Heart right ventricle (tissue), 16 donors: ENCODE data around the gene DHX32. TPM values are rescaled to one million over a fixed set of nuclear protein-coding genes. Genes with fewer than 3 reads are reported as not detected.
"Not testable (repeated sequence)": the region's sequence is repeated elsewhere in the genome, so short reads cannot be mapped to it uniquely, and the experiment has no call there.

Experiments used
- ATAC-seq, 8 donors: fragments of 200-7000 bp; cut with Tn5 transposase; one replicate each; pipeline ENCODE4 v1.9.1; 2020; ENCODE audit warnings: mild to moderate bottlenecking in 8 of 8, moderate library complexity in 8 of 8, moderate number of reproducible peaks in 1 of 8
- DNase-seq, 2 donors: peaks; one replicate each; pipeline ENCODE4 v3.0.0-alpha.2; 2020
- H3K27ac ChIP-seq, 10 donors: fragments of 200-600 bp; sonication (generic) in 2 of 10; one replicate each; pipeline versions ENCODE4 v1.5.0 to v1.8.0; 2020 to 2022; ENCODE audit warnings: mild to moderate bottlenecking in 3 of 10
- H3K27me3 ChIP-seq, 7 donors: fragments of 200-600 bp; one replicate each; pipeline ENCODE4 v1.8.0; 2021 to 2022; ENCODE audit warnings: mild to moderate bottlenecking in 2 of 7
- H3K36me3 ChIP-seq, 9 donors: fragments of 200-600 bp; sonication (generic) in 1 of 9; one replicate each; pipeline versions ENCODE4 v1.5.0 to v1.8.0; 2020 to 2022; ENCODE audit warnings: mild to moderate bottlenecking in 2 of 9
- H3K4me1 ChIP-seq, 9 donors: fragments of 200-600 bp; sonication (generic) in 1 of 9; one replicate each; pipeline versions ENCODE4 v1.5.0 to v1.8.0; 2020 to 2022; ENCODE audit warnings: mild to moderate bottlenecking in 4 of 9
- H3K4me3 ChIP-seq, 10 donors: fragments of 200-600 bp; sonication (generic) in 2 of 10; one replicate each; pipeline versions ENCODE4 v1.5.0 to v1.8.0; 2020 to 2022; ENCODE audit warnings: mild to moderate bottlenecking in 7 of 10, moderate library complexity in 2 of 10
- H3K9me3 ChIP-seq, 11 donors: fragments of 200-600 bp in 10 of 11; sonication (generic) in 2 of 11; one replicate each; pipeline versions ENCODE4 v1.5.0 to v1.8.0; 2013 to 2022; ENCODE audit warnings: mild to moderate bottlenecking in 2 of 11, control low read depth in 1 of 11, moderate library complexity in 1 of 11
- CTCF ChIP-seq, 9 donors: fragments of 200-600 bp; sonication (generic) in 2 of 9; IDR thresholded peaks; one replicate each; pipeline versions ENCODE4 v1.5.0 to v1.8.0; 2021 to 2022; ENCODE audit warnings: antibody characterized with exemption in 9 of 9, mild to moderate bottlenecking in 5 of 9, moderate library complexity in 1 of 9
- WGBS, 2 donors: extraction: QIAGEN DNeasy Blood & Tissue Kit; methylation state at CpG; one replicate each; pipeline ENCODE4 v1.1.7; 2013; ENCODE audit warnings: inconsistent platforms in 1 of 2; 5-methylcytosine and 5-hydroxymethylcytosine counted together
- intact Hi-C, 10 donors: fragments of 100-400 bp; cut with DNase I; formaldehyde crosslinking; loops; one replicate each; pipeline versions ENCODE4 v1.11.1 to v1.14.2; 2022
- polyA plus RNA-seq, 2 donors: library from polyadenylated mRNA; stranded (reverse); fragments of 200-250 nt; gene quantifications; one replicate each; pipeline ENCODE4 v1.2.3, GENCODE V29; 2013
- total RNA-seq, 10 donors: library from RNA; stranded (reverse); fragmentation: NEBNext Ultra II Directional in 3 of 10; extraction: Animal tissue kit (Norgen Biotek cat#: 25700) in 3 of 10; gene quantifications; one replicate each; pipeline versions ENCODE4 v1.2.1 to v1.2.4, GENCODE V29; 2021 to 2023
- donor health status: Arrhythmogenic right ventricular cardiomyopathy.
- donor health status: ischemic (EF 13 %, LVEDD 7.1; RV severe dilation, severe dysfunction).
- donor health status: healthy with polysubstance abuse.
- donor health status: DM: no; HTN: yes; CAD: no.
- donor health status: DM: no; HTN: no; CAD: no.
- donor health status: ischemic (EF 25% LVEDD 6.9; RV normal size, moderate dysfunction).
- donor health status: ischemic (EF 25% LVEDD 5.7; RV mildly dilated, moderate dysfunction).
- donor health status: healthy.
- donor health status: DM: yes; HTN: yes; CAD: no.
- donor health status: Ischemic cardiomyopathy.
- donor health status: ischemic (EF 35%, LVEDD 5.7; RV mildly dilated, moderate dysfunction).
- donor health status: nonischemic (EF 11% LVEDD 7.7; RV severe dilation, severe dysfunction).
- donor health status: DM: yes; HTN: yes; CAD: no.
- donor health status: PGD.
- donor health status: ischemic (EF 29% LVEDD 5.4; RV normal size, mild dysfunction).
- donor health status: nonischemic (EF 23%, LVEDD 6.1; RV moderate dilation, normal function).

The DHX32 gene
- total and polyA plus RNA-seq, 12 donors: 15.8 to 81.7 (median 48.0) TPM

- DNase-seq: no peak
- TF ChIP-seq CTCF (IDR thresholded peaks at IDR 0.05): no peak
- intact Hi-C loops: no loop called here
- H3K4me1 ChIP-seq: no peaks in the 10 kb centered on the region
- peak in 1 of 8 donors; percentile 31 for ATAC-seq
- WGBS, 2 donors: 54 to 58% methylated on average over 5 of the region's 5 CpGs
- no peaks in the 10 kb centered on the region for H3K36me3 ChIP-seq
- H3K4me3 ChIP-seq: no peak overlapping the region
- H3K27me3 ChIP-seq: no peaks in the 10 kb centered on the region
- H3K9me3 ChIP-seq: peaks cover 0 to 7% (median 0%) of the 10 kb centered on the region in 11 donors
- H3K27ac ChIP-seq: no peak overlapping the region
Observed at GRCh38 chr10:125926247-125926646, 45.2 kb upstream of the DHX32 start.

- DNase-seq (no peak), ATAC-seq (no peak)
- WGBS, 2 donors: 81 to 83% methylated on average over 5 of the region's 5 CpGs
- Histone ChIP-seq H3K36me3 (no peaks in the 10 kb centered on the region), H3K4me3 (no peak overlapping the region), H3K27me3 (no peaks in the 10 kb centered on the region), H3K9me3 (no peaks in the 10 kb centered on the region), H3K27ac (no peak overlapping the region), H3K4me1 (no peaks in the 10 kb centered on the region)
- intact Hi-C loops: no loop called here
- no peak for TF ChIP-seq CTCF (IDR thresholded peaks at IDR 0.05)
Observed at GRCh38 chr10:125925262-125925834, 44.3 kb upstream of the DHX32 start.

- H3K36me3 ChIP-seq, H3K9me3 ChIP-seq, intact Hi-C loops, H3K4me3 ChIP-seq, DNase-seq, H3K27me3 ChIP-seq, H3K27ac ChIP-seq, H3K4me1 ChIP-seq, ATAC-seq: not testable (repeated sequence)
- WGBS, 2 donors: 92 to 94% methylated on average over 2 of the region's 2 CpGs
Observed at GRCh38 chr10:125921643-125922306, 40.7 kb upstream of the DHX32 start.

- H3K36me3 ChIP-seq, H3K27me3 ChIP-seq, DNase-seq, H3K4me3 ChIP-seq, H3K4me1 ChIP-seq, H3K9me3 ChIP-seq, H3K27ac ChIP-seq, intact Hi-C loops: not testable (repeated sequence)
- WGBS, 2 donors: 90 to 91% methylated on average over 8 of the region's 8 CpGs
- peak in 1 of 8 donors; percentile 22 for ATAC-seq
Observed at GRCh38 chr10:125917704-125918361, 36.7 kb upstream of the DHX32 start.

- Histone ChIP-seq H3K27me3 (no peaks in the 10 kb centered on the region), H3K9me3 (no peaks in the 10 kb centered on the region), H3K4me1 (peaks cover 0 to 1% (median 0%) of the 10 kb centered on the region in 9 donors), H3K36me3 (no peaks in the 10 kb centered on the region), H3K4me3 (no peak overlapping the region), H3K27ac (no peak overlapping the region)
- TF ChIP-seq CTCF (IDR thresholded peaks at IDR 0.05): no peak
- intact Hi-C loops: no loop called here
- ATAC-seq (no peak), DNase-seq (no peak)
- 61 to 63% methylated on average over 3 of the region's 3 CpGs for WGBS, 2 donors
Observed at GRCh38 chr10:125916977-125917376, 35.9 kb upstream of the DHX32 start.

GRCh38 chr10:125913277-125913676 lies 32.2 kb upstream of the DHX32 start:
- ATAC-seq, H3K4me3 ChIP-seq, intact Hi-C loops, H3K4me1 ChIP-seq, H3K27ac ChIP-seq, H3K27me3 ChIP-seq, H3K36me3 ChIP-seq, H3K9me3 ChIP-seq, DNase-seq: not testable (repeated sequence)
- 42 to 55% methylated on average over 6 of the region's 6 CpGs for WGBS, 2 donors
